HG03095 (cell line): ENCODE results near the gene DOCK1.

Experiments
- ATAC-seq: cut with Tn5 transposase; IDR thresholded peaks from one replicate; pipeline ENCODE4 v1.9.1; 2021; ENCODE audit warnings: moderate library complexity; ENCODE audit not compliant: unreplicated experiment

Gene DOCK1

DNA sequence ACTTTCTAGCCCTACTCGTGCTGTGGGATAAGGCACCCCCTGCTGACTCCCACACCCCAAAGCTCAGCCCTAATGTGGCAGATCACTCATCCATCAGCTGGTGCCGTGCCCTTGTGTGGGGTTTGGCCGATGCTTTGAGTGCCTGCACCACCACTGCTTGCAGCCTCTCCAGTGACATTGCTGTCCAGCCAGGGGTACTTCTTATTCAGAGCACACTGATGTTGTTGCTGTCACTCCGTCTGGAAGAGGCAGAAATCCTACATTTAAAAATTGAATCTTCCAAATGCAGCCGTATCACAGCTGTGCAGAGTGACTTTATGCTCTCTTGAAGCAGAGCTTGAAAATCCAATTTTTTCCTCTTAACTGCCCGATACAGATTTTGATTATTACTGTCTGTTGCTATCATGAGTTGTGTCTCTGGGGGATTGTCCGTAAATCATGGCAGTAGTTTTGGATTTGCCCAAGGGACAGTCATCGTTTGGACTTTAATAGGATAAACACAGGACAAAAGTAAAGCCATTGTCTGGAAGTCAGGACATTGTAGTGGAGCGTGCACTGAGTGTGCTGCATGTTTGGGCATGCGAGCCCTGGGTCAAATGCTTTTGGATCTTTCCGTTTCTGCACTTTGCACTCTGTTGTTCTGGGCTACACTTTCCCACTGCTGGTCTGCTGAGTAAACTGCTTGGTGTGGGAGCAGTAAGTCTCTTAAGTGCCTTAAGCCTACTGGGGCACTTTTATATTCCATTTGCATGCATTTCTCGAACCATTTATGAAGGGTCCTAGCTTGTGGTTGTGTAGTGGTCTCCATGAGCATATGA, 128.2 kb downstream of the DOCK1 start:
- ATAC-seq, result no peak

DNA sequence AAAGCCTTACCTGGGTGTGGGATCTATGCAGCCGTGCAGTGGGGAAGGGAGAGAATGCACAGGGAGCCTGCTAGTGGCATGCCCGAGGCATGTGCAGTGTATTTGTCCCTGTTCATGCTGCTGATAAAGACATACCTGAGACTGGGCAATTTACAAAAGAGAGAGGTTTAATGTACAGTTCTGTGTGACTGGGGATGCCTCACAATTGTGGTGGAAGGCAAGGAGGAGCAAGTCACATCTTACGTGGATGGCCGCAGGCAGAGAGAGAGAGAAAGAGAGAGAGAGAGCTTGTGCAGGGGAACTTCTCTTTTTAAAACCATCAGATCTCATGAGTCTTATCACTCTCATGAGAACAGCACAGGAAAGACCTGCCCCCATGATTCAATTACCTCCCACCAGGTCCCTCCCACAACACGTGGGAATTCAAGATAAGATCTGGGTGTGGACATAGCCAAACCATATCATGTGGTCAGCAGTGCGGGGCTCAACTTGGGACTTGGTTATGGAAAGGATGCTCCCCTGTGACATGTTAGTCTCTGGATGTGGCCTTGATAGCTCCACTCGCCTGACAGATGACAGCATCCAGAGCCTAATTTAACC, 128.9 kb downstream of the DOCK1 start:
- ATAC-seq, result no peak

DNA sequence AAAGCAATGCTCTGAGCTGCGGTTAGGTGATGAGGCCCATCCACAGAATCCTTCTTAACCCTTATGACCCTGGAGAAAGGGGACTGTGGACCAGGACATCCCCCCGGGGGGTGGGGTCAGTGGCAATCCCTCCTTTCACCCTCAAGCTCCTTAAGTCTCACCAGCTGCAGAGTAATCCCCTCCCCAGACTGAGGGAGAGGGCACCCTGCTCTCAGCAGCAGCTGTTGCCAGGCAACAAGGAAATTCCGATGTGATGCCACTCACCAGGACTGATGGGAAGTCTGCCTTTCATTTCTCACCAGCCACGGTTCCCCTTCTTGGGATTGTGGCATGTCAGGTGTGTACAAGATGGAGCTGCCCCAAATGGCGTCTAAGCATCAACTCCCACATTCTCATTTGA, 129.6 kb downstream of the DOCK1 start:
- ATAC-seq, result no peak

DNA sequence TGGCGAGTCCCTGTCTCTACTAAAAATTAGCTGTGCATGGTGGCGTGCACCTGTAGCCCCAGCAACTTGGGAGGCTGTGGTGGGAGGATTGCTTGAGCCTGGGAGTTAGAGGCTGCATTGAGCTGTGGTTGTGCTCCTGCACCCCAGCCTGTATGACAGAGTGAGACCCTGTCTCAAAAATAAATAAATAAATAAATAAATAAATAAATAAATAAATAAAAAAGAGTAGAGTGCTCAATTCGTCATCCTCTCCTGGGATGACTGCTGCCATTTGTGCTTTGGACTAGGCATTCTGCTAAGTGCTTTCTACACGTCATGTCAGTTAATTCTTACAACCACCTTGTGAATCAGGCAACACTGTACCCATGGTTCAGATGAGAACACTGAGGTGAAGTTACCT, 130.6 kb downstream of the DOCK1 start:
- ATAC-seq, result no peak

DNA sequence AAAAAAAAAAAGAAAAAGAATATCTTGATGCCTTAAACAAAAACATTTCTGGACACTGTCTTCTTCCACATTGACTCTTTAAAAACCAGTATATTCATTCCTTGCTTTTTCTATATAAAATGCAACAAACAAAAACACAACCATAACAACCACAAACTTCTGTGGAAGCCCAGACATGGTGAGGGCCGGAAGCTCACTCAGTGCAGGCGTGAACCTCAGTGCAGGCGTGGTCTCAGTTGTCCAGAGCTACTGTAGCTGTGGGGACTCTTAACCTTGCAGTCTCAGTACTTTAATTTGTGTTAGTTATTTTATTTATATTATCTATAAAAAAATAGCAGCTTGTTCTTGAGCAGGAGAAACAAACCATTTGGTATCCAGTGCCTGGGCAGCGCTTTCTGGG, 131.8 kb downstream of the DOCK1 start:
- ATAC-seq, result no peak

GRCh38 chr10:127039435-127039834, 134.2 kb downstream of the DOCK1 start:
- no peak for ATAC-seq

GRCh38 chr10:127040756-127041155, 135.5 kb downstream of the DOCK1 start:
- ATAC-seq, result no peak

DNA sequence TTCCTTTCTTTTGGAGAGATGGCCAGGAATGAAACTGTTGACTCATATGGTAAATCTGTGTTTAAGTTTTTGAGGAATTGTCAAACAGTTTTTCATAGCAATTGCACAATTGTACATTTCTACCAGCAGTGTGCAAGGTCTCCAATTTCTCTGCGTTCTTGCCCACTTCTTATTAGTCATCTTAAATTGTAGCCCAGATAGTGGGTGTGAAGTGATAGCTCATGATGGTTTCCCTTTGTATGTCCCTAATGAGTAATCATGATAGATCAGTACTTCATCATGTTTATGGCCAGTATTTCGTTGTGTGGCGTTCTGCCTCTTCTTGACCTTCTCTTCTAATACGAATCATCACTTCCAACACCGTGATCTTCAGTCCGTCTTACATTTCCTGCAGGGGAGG, 136.3 kb downstream of the DOCK1 start:
- no peak for ATAC-seq

DNA sequence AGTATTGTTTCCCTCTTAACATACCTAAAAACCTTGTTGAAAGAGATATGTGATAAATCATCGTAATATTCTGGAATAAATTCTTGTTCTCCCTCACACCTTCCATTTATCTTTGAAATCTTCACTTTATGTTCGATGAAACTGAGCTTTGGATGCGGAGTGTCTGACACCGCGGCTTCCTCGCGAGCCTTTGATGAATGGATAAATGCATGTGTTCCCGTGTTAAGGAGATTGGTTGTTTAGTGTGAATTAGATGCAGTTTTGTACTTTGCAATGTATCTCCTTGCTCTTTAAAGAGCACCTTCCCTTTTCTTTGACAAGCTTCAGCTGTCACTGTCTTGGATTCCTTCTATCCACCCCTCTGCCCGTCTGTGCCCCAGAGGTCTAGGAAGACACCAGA, 138.1 kb downstream of the DOCK1 start:
- ATAC-seq, result no peak

- no peak for ATAC-seq
Measured at GRCh38 chr10:127044186-127044585, 139.0 kb downstream of the DOCK1 start.

DNA sequence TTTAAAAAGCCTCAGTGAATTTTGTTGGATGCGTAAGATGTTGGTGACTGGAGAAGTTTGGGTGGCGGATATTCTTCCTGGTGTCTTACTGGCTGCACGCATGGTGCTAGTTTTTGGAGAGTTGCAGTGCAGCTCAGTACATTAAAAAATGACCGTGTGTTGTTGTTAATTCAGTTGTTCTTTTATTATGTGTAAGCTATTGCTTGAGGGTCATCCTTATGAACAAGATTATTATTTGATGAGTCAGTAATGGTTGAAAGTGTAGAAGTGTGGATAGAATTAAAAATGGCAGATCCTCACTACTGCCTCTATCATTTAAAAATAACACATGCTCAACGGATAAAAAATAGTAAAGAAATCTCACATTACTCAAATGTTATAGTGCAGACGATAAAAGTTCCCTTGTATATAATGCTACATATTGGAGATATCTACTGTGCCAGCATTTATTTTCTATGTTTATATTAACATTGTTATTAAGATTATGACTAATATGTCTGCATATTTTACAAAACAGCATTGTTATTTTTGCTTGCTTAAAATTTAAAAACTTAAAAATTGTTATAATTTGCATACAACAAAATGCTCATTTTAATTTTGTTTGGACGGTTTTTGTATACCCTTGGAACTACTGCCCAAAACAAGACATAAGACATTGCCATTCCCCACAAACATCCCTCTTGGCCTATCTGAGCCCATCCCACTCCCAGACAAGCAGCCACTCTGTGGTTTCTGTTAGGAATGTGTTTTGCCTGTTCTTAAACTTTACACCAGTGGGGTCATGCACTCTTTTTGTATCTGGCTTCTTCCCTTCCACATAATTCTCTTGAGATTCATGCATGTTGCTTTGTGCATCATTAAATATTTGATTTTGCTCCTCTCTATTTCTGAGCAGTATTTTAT, 142.0 kb downstream of the DOCK1 start:
- ATAC-seq, result no peak

- no peak for ATAC-seq
Measured at GRCh38 chr10:127047878-127048238, 142.6 kb downstream of the DOCK1 start.

- no peak for ATAC-seq
Measured at GRCh38 chr10:127048630-127049029, 143.4 kb downstream of the DOCK1 start.

- no peak for ATAC-seq
Measured at GRCh38 chr10:127052001-127052400, 146.8 kb downstream of the DOCK1 start.

GRCh38 chr10:127055263-127055662, 150.0 kb downstream of the DOCK1 start:
- ATAC-seq, result no peak

DNA sequence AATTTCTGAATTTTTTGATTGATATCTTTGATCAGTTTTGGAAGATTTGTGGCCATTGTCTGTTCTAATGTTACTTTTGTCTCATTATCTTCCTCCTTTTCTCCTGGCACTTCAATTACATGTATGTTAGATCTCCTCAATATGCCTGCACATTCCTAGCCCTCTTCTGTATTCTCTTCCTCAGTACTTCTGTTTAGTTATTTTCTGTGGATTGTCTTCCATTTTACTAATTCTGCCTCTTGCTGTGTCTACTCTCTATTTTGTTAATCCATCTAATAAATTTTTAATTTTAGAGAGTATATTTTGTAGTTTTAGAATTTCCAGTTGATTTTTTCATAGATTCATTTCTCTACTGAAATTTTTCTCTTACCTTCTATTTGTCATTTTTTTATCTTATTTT, 154.1 kb downstream of the DOCK1 start:
- ATAC-seq, result no peak

DNA sequence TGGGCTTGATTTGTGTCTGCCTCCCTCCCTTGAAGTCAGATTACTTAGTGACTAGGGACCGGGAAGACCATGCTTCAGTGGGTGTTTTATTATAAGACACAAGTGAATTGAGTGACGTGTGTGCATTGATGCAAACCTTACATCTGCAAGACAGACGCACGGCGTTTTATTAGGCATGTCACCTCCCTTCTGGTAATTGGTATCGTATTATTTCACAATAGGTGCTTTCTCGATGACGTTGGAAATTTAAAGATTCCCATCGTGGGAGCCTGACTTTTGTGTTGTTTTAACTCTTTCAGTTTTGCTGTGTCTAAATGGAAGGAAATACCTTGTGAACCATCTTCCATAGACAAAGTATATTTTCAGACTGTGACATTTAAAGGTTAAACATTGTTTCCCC, 158.5 kb downstream of the DOCK1 start:
- ATAC-seq, result no peak

DNA sequence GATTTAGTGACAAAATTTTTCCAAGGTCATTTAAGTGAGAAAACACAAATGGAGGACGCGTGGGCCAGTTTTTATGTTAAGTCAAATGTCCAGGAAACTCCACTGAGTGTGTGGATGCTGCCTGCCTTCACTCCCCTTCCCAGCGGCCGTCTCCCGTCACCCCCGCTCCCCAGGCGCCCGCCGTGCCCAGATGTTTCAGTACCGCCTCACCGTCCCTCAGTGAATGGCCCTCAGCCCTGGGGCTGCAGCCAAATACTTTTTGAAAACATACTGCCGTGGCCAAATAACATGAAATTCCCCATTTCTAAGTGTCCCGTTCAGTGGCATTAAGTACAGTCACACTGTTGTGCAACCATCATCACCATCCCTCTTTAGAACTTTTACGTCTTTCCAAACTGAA, 159.2 kb downstream of the DOCK1 start:
- ATAC-seq, result no peak

GRCh38 chr10:127067542-127068194, 162.4 kb downstream of the DOCK1 start:
- no peak for ATAC-seq

DNA sequence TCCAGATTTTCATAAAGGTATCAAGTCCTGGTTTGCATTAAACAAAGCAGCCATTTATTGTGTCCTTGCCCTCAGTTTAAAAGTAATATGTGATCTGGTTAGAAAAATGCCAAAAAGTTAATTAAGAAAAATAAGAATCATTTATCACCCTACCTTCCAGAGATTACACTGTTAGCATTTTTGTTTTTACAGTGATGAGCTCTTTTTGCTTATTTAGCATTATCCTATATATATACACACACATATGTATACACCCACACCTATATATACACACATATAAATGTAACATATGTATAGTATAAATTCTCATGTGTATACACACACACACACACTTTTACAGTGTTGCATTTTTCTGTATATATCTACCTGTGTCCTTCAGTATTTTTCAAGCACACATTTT, 163.3 kb downstream of the DOCK1 start:
- ATAC-seq, result no peak

DNA sequence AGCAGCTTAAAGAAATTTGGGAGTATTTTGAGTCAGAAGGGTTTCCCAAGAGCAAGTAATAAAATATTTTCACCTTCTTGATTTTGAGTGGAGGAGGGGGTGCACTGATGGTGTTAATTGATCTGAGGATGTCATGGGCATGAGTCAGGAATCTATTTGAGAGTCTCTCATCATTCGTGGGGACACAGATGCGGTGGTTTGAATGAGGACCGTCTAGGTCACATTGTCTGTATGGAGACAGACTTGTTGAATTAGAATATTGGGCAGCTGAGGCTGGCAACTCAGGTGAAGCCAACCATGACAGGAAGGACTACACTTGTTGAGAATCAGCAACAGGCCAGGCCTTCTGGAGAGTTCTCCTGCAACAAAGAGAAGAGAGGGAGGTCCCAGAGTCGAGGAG, 164.2 kb downstream of the DOCK1 start:
- no peak for ATAC-seq
